HG02610 (cell line): ENCODE data around the gene RSBN1L.

ENCODE experiments used
- ATAC-seq: cut with Tn5 transposase; IDR thresholded peaks from one replicate; pipeline ENCODE4 v1.9.1; 2021; ENCODE audit warnings: mild to moderate bottlenecking, moderate library complexity; ENCODE audit not compliant: unreplicated experiment

Gene RSBN1L

DNA sequence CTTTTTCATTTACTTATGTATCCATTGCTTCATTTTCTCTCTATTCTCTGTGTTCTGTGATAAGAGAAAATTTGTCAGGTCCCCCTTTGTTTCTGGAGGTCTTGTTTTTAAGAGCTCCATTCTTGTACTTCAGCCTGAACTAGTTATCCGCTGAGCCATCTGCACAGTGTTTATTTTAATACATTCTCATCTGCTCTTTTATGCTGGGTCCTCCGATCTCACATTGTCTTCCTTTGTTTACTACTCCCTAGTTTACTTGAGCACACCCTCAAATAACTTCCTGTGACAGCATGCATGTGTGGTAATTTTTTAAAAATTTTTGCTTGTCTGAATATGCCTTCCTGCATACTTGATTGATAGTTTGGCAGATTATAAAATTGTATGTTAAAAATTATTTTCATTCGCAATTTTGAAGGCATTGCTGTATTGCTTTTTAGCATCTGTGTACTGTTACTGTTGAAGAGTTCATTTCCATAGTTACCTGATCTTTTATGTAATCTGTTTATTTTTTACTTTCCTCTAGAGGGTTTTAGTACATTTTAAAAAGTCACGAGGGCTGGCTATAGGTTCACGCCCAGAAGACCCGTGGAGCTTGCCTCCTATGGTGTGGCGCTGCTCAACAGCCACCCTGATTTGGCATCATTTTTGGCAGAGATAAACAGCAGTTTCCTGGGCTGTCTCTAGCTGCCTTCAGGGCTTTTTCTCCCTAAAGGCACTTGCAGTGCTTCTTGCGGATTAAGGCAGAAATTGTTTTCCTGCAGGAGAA is 31.9 kb downstream of the RSBN1L start:
- no peak for ATAC-seq

DNA sequence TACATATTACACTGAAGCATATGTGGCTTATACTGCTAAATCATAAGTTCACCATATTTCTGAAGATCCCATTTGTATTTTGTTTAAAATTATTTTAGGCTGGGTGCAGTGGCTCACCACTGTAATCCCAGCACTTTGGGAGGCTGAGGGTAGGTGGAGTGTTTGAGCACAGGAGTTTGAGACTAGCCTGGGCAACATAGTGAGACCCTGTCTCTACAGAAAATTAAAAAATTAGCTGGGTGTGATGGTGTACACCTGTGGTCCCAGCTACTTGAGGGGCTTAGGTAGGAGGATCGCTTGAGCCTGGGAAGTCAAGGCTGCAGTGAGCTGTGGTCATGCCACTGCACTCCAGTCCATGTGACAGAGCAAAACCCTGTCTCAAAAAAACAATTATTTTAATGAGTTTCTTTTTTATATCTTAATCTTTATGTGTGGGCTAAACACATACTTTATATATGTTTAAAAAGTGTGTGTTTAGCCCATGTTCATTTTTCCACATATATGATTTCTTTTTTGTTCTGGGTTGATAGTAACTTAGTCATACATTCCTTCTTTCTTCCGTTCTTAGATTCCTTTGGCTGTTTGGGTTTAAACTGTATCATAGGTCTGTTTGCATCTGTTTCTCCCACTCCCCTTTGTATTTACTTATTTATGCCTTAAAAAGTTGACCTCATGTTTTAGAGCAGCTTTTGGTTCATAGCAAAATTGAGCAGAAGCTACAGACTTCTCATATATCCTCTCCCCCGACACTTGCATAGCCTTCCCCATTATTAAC is 33.5 kb downstream of the RSBN1L start:
- ATAC-seq = no peak

DNA sequence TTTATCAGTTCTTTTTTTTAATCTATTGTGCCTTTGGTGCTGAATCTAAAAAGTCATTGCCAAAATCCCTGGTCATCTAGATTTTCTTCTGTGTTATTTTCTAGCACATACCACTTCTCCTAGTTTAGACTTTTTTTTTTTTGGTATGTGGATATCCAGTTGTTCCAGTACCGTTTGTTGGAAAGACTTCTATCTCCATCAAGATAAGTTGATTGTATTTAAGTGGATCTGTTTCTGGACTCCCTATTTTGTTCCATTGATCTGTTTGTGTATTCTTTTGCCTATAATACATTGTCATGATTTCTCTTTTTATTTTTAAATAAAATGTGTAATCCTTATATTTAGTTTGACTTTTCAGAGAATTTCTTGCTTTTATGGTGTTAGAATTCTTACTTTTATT is 35.5 kb downstream of the RSBN1L start:
- ATAC-seq = no peak

DNA sequence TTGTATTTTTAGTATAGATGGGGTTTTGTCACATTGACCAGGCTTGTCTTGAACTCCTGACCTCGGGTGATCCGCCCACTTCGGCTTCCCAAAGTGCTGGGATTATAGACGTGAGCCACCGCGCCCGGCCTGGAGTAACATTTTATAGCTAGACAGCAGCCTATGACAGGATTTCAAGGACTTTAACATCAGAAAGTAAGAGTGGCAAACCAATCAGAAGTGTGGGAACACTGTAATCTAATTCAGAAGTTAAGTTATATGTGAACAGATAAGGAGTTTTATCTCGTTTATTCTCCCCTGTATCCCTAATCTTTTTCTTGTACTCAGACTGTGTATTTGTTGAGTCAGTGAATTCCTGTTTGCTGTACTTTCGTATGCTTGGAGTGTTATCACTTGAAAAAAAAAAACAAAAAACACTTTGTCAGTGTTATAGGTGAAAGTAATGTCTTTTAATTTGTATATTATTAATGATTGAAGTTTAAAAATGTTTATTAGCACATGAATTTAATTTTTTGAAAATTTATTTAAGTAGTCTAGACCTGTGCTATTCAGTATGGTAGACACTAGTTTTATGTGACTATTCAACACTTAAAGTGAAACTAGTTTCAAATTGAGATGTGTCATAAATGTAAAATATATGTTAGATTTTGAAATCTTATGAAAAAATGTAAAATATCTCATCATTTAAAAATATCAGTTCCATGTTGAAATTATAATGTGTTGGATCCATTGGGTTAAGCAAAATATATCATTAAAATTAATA is 38.6 kb downstream of the RSBN1L start:
- ATAC-seq = no peak

DNA sequence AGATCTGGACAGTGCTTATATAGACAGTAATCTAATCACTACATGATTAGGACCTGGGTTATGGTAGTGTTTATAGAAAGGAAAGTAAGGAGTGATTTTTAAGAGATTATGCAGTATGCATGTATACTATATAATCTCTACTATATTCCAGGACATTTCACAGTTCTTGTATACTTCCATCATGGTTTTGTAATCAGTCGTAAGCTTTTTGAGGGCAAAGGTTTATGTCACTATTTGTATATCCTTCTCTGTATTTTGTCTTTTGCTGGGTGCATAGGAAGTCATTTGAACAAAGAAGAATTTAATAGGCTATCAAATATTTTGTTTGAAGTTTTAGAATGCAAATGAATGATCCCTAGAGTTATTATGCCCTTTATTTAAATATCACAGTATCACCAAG is 39.2 kb downstream of the RSBN1L start:
- ATAC-seq = no peak

DNA sequence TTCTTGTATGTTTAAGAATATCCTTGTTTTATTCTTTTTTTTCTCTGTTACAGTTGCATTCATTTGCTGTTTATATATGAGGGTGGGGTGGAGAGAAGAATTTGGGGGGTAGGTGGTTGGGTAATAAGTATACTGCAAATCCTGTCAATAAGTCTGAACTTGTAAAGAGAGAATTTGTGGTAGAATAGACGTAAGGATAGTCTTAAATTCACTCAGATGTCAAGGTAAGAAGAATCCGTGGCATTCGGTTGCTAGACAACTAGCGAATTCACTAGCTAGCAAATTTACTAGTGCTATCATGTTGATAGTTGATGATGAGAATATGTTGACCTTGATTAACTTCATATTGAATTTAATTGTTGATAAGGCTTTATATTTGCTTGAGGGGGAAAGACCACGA is 40.7 kb downstream of the RSBN1L start:
- ATAC-seq = no peak

DNA sequence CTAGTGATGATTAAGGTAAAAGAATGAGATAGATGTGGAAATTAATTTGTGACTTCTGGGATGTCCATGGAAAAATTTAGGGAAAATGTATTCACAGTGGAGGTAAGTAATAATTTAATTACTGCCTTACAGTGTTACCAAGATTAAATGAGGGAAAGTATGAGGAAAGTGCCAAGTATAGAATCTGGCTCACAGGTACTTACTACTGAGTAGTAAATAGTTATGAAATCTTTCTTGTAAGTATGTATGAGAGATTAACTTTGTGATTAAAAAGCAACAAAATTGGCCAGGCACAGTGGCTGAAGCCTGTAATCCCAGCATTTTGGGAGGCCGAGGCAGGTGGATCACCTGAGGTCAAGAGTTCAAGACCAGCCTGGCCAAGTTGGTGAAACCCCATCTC is 42.1 kb downstream of the RSBN1L start:
- no peak for ATAC-seq

DNA sequence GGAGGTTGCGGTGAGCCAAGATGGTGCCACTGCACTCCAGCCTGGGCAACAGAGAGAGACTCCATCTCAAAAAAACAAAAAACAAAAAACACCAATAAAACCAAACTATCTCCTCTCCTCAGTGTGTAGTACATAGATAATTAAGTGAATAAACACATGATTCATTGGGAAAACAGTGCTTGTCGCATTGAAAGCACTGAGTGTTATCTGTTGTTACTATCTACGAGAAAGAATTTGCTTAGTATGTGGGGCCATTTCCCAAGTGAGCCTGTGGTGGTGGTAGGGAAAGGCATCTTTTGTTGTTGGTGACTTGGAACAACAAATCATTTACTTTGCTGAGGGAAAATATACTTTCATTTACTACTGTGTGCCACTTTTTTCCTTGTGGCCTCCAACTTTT is 42.6 kb downstream of the RSBN1L start:
- ATAC-seq = no peak

DNA sequence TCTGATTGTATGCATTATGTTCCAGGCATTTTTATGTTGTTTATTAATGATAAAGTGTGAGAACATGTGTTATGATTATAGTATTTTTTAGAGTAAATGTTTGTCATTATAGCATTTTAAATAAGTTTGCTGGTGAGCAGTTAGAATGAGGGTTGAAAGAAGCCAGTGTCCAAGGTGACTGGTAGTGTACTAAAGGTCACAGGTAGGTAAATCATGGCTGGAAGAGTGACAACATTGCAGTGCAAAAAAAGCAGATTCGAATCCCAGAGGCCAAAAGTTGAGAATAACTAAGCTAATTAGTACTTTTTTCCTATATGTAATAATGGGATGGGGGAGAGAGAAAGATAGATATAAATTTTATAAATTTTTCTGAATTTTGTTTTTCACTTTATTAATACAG is 44.0 kb downstream of the RSBN1L start:
- no peak for ATAC-seq

DNA sequence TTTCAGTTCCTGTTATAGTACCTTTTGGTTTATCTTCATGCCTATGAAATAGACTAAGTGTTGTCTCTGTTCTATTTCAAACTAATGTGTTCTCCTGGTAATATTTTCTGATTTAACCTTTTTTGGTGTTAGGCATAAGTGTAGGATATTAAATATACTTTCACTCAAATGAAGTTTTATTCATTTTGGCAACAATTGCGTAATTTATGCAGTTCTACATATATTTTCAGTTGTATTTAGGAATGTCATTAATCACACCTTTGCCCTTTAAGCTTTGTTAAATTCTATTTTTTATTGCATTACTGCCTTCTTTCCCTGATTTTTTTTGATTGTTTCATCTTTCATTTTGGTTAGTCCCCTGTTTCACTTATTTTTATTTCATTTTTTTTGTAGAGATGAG is 47.3 kb downstream of the RSBN1L start:
- ATAC-seq = no peak

DNA sequence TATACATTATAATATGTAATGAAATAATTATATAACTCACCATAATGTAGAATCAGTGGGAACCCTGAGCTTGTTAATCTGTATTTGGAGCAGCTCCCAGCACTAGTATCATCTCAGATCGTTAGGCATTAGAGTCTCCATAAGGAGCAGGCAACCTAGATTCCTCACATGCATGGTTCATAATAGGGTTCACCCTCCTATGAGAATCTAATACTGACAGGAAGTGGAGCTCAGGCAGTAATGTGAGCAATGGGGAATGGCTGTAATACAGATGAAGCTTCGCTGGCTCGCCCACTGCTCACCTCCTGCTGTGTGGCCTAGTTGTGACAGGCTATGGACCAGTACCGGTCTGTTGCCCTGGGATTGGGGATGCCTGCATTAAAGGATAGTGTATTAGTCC is 49.5 kb downstream of the RSBN1L start:
- no peak for ATAC-seq

DNA sequence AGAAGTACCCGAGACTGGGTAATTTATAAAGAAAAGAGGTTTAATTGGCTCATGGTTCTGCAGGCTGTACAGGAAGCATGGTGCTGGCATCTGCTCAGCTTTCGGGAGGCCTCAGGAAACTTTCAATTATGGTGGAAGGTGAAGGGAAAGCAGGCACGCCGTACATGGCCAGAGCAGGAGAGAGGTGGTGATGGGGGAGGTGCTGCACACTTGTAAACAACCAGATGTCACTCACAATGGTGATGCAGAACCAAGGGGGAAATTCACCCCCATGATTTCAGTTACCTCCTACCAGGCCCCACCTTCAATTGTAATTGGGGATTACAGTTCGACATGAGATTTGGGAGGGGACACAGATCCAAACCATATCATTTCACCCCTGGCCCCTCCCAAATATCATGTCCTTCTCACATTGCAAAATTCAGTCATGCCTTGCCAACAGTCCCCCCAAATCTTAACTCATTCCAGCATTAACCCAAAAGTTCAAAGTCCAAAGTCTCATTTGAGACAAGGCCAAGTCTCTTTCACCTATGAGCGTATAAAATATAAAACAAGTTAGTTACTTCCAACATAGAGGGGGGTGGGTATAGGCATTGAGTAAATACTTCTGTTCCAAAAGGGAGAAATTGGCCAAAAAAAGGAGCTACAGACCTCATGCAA is 50.0 kb downstream of the RSBN1L start:
- no peak for ATAC-seq

DNA sequence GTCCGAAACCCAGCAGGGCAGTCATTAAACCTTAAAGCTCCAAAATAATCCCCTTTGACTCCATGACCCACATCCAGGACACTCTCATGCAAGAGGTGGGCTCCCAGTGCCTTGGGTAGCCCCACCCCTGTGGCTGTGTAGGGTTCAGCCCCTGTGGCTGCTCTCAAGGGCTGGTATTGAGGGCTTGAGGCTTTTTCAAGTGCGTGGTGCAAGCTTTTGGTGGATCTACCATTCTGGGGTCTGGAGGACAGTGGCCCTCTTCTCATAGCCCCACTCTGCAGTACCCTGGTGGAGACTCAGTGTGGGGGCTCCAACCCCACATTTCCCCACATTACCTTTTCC is 50.5 kb downstream of the RSBN1L start:
- no peak for ATAC-seq

DNA sequence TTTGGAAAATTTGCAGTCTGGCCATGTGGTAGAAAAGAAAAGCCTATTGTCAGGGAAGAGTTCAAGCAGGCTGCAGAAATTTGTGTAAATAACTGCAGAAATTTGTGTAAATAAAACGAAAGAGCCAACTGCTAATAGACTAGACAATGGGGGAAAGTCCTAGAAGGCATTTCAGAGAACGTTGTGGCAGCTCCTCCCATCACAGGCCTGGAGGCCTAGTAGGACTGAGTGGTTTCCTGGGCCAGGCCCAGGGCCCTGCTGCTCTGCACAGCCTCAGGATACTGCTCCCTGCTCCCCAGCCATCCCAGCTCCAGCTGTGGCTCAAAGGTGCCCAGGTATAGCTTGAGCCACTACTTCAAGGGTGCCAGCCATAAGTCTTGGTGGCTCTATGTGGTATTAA is 50.9 kb downstream of the RSBN1L start:
- no peak for ATAC-seq

DNA sequence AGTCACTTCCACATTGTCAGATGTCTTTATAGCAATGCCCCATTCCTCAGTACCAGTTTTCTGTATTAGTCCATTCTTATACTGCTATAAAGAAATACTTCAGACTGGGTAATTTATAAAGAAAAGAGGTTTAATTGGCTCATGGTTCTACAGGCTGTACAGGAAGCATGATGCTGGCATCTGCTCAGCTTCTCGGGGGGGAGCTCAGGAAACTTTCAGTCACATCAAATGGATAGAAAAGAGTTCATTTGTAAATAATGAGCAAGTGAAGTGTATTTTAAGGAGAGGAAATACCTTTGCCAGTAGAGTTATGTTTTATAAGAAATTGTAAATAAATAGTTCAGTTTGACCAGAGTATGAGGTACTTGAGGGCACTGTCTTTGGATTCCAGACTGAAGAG is 51.5 kb downstream of the RSBN1L start:
- no peak for ATAC-seq

DNA sequence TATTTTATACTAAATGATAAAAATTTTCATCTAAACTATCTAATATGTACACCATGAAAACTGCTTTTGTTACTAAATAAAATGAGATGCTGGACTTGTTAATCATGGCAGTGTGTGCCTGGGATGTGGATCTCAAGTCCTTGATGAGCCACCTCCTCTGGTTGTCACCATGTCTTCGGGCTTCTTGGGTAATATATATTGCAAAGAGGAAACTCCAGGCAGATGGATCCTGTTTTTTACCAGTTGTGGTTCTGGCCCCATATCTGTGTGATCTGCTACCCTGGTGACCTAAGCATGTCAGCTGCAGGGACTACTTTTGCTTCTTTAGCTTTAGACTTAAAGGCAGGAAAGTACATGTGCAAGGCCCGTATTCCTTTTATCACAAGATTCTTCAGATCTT is 55.8 kb downstream of the RSBN1L start:
- no peak for ATAC-seq

DNA sequence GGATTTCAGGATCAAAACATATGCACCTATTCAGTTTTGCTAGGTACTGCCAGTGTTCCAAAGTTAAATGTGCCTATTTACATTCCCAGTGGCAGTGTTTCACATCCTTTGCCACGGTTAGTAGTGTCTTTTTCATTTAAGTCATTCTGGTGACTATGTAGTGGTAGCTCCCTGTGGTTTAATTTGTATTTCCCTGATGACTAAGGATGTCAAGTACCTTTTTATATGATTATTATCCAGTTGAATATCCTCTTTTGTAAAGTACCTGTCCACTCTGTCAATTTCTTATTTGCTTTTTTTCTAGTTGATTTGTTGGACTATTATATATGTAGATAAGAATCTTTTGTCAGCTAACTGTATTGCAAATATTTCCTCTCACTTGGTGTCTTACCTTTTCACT is 56.9 kb downstream of the RSBN1L start:
- no peak for ATAC-seq

DNA sequence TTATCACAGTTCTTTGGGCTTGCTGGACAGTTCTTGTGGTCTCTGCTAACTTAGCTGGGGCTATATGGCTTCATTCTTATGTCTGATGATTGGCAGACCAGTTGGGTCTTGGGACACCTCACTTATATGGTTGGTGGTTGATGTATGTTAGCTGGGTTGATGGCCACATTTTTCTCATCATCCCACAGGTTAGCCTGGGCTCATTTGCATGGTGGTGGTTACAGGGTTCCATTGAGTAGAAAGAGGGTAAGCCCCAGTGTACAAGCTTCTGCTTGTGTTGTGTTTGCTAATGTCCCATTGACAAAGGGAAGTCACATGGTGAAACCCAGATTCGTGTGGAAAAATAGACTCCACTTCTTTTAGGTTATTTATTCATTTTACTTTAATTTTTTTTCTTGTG is 61.3 kb downstream of the RSBN1L start:
- peak; percentile 94 for ATAC-seq

DNA sequence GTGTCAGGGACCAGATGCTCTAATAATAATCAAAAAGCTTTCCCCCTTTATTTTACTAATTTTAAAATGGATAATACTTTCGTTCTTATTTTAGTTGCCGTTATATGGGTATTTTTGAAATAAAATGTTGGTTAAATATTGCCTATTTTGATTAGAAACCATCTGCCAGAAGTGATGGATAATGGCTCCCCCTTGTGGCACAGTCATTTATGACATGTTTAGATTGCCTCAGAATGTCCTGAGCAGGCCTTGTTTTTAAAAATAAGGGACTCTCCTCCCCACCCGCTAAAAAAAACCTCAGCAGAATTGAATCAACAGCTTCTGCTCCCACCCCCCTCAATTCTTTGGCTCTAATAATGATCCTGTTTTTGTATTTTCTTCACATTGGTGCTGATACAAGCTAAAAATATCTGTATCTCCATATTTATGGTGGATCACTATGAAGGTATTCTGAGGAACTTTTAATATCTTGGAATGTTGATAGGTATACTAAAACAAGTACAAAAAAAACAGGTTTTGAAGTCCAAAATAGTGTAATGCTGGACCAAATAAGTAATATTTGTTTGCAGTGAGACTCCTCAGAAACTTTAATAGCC is 63.1 kb downstream of the RSBN1L start:
- no peak for ATAC-seq

DNA sequence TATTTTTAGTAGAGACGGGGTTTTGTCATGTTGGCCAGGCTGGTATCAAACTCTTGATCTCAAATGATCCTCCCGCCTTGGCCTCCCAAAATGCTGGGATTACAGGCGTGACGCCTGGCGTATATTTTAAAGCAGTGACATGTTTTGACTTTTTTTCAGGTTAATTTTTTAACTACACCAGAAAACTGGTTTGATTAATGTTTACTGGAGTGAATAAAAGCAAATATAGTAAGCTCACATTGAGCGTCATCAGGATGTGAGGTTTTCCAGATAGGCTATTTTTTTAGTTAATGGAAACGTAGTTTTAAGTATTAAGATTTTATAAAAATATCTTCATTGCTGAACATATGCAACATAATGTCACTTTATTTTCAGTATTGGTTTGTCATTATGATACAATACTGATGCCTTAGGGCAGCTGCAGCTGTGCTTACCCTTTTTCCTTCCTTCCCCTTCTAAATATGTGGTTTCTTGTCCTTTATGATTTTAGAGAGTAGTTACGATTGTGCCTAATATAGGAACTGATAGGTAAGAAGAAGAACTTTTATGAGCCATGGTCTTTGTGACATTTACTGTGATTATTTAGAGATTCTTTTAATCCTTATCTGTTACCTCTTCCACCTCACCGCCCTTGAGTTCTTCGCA is 64.7 kb downstream of the RSBN1L start:
- ATAC-seq = no peak

DNA sequence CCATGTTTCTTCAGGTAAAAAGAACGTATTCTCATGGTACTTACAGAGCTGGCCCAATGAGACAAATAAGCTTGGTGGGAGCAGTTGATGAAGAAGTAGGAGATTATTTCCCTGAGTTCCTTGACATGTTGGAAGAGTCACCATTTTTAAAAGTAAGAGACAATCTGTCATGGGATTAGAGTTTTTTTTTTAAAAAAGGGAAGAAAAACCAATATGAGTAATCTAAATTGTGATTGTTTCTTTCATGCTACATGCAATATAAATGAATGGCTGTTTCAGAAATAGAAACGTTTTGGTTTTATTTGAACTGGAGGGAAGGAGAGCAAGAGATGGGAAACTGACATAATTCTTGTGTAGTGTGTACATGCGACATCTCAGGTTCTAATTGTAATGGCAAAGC is 69.2 kb downstream of the RSBN1L start:
- ATAC-seq = no peak
